Stomach smooth muscle (tissue), 2 donors: Measurements from ENCODE around the gene CFB.

Experiments used
- H3K27ac ChIP-seq: one replicate; pipeline ENCODE4 v1.7.0; 2013; ENCODE audit warnings: mild to moderate bottlenecking, low read length, inconsistent platforms
- H3K27me3 ChIP-seq, 2 donors: one replicate each; pipeline ENCODE4 v1.7.0; 2013; ENCODE audit warnings: low read length in 2 of 2; ENCODE audit not compliant: insufficient read depth in 2 of 2, control insufficient read depth in 1 of 2
- H3K36me3 ChIP-seq, 2 donors: one replicate each; pipeline ENCODE4 v1.7.0; 2013; ENCODE audit warnings: low read length in 2 of 2; ENCODE audit not compliant: control insufficient read depth in 2 of 2, insufficient read depth in 2 of 2
- H3K4me1 ChIP-seq: one replicate; pipeline ENCODE4 v1.7.0; 2013; ENCODE audit warnings: low read length; ENCODE audit not compliant: control insufficient read depth, insufficient read depth
- H3K4me3 ChIP-seq, 2 donors: one replicate each; pipeline ENCODE4 v1.7.0; 2013; ENCODE audit warnings: low read length in 2 of 2
- H3K9ac ChIP-seq, 2 donors: one replicate each; pipeline ENCODE4 v1.7.0; 2013; ENCODE audit warnings: low read length in 2 of 2, mild to moderate bottlenecking in 1 of 2
- H3K9me3 ChIP-seq, 2 donors: one replicate each; pipeline ENCODE4 v1.7.0; 2013; ENCODE audit warnings: low read length in 2 of 2; ENCODE audit not compliant: control insufficient read depth in 2 of 2
- donor health status: healthy.
- donor health status: Pancreatic carcinoma.

The CFB gene

GRCh38 chr6:31949926-31950548, 4.1 kb downstream of the CFB start:
- Histone ChIP-seq H3K9ac (no peak overlapping the region), H3K27me3 (no peaks in the 10 kb centered on the region), H3K4me3 (no peak overlapping the region), H3K4me1 (peaks cover 15% of the 10 kb centered on the region), H3K27ac (no peak overlapping the region), H3K9me3 (no peaks in the 10 kb centered on the region), H3K36me3 (peaks cover 33 to 35% of the 10 kb centered on the region in 2 donors)

GRCh38 chr6:31952140-31952805, 6.4 kb downstream of the CFB start:
- H3K36me3 ChIP-seq, result peaks cover 44 to 45% of the 10 kb centered on the region in 2 donors
- no peaks in the 10 kb centered on the region for H3K27me3 ChIP-seq
- H3K27ac ChIP-seq, result peak overlapping the region; percentile 24
- H3K4me1 ChIP-seq, result no peaks in the 10 kb centered on the region
- H3K9ac ChIP-seq, result no peak overlapping the region
- H3K9me3 ChIP-seq, result no peaks in the 10 kb centered on the region
- H3K4me3 ChIP-seq, result no peak overlapping the region

- Histone ChIP-seq H3K4me1 (peaks cover 3% of the 10 kb centered on the region), H3K9ac (no peak overlapping the region), H3K36me3 (peaks cover 44 to 45% of the 10 kb centered on the region in 2 donors), H3K9me3 (no peaks in the 10 kb centered on the region), H3K4me3 (no peak overlapping the region), H3K27me3 (no peaks in the 10 kb centered on the region), H3K27ac (no peak overlapping the region)
Measured at GRCh38 chr6:31952890-31953289, 7.0 kb downstream of the CFB start.

GRCh38 chr6:31954511-31954910, 8.6 kb downstream of the CFB start:
- no peaks in the 10 kb centered on the region for H3K27me3 ChIP-seq
- no peak overlapping the region for H3K4me3 ChIP-seq
- no peak overlapping the region for H3K9ac ChIP-seq
- H3K4me1 ChIP-seq, result peaks cover 16% of the 10 kb centered on the region
- no peak overlapping the region for H3K27ac ChIP-seq
- no peaks in the 10 kb centered on the region for H3K9me3 ChIP-seq
- H3K36me3 ChIP-seq, result peaks cover 44 to 45% of the 10 kb centered on the region in 2 donors

GRCh38 chr6:31956796-31957195, 10.9 kb downstream of the CFB start:
- no peak overlapping the region for H3K27ac ChIP-seq
- H3K27me3 ChIP-seq, result no peaks in the 10 kb centered on the region
- peak overlapping the region in 1 of 2 donors; percentile 51 for H3K9ac ChIP-seq
- no peak overlapping the region for H3K4me3 ChIP-seq
- H3K9me3 ChIP-seq, result no peaks in the 10 kb centered on the region
- peaks cover 52% of the 10 kb centered on the region in 2 donors for H3K36me3 ChIP-seq
- peaks cover 21% of the 10 kb centered on the region for H3K4me1 ChIP-seq

GRCh38 chr6:31958412-31958740, 12.5 kb downstream of the CFB start:
- H3K9ac ChIP-seq, result peak overlapping the region; percentile 91 to 99
- H3K4me3 ChIP-seq, result peak overlapping the region; percentile 86 to 100
- H3K27me3 ChIP-seq, result no peaks in the 10 kb centered on the region
- peaks cover 53 to 54% of the 10 kb centered on the region in 2 donors for H3K36me3 ChIP-seq
- H3K4me1 ChIP-seq, result peaks cover 21% of the 10 kb centered on the region
- H3K27ac ChIP-seq, result peak overlapping the region; percentile 92
- H3K9me3 ChIP-seq, result no peaks in the 10 kb centered on the region

GRCh38 chr6:31958741-31959739, 13.1 kb downstream of the CFB start, which contains the start of the genes NELFE and SKIC2:
TSS of gene NELFE (minus strand) at chr6:31958971. CDS start at chr6:31958446, 525 bp downstream.
TSS of gene SKIC2 (plus strand) at chr6:31959175. CDS start at chr6:31959193, 18 bp downstream.
- Histone ChIP-seq H3K27ac (peak within 1 kb of the TSS; percentile 92), H3K36me3 (peaks cover 53% of the 10 kb centered on the region in 2 donors)

GRCh38 chr6:31961616-31962015, 15.7 kb downstream of the CFB start:
- no peaks in the 10 kb centered on the region for H3K9me3 ChIP-seq
- no peaks in the 10 kb centered on the region for H3K27me3 ChIP-seq
- H3K4me1 ChIP-seq, result peaks cover 21% of the 10 kb centered on the region
- no peak overlapping the region for H3K4me3 ChIP-seq
- no peak overlapping the region for H3K27ac ChIP-seq
- no peak overlapping the region for H3K9ac ChIP-seq
- H3K36me3 ChIP-seq, result peaks cover 47 to 57% of the 10 kb centered on the region in 2 donors

More at GRCh38 chr6:31958741-31959739, 13.1 kb downstream of the CFB start, which contains the start of the genes NELFE and SKIC2:
- Histone ChIP-seq H3K4me3 (peak within 1 kb of the TSS; percentile 93 to 100), H3K27me3 (no peaks in the 10 kb centered on the region), H3K4me1 (peaks cover 21% of the 10 kb centered on the region), H3K9me3 (no peaks in the 10 kb centered on the region), H3K9ac (peak within 1 kb of the TSS; percentile 91 to 99)

- no peaks in the 10 kb centered on the region for H3K27me3 ChIP-seq
- H3K9ac ChIP-seq, result no peak overlapping the region
- H3K4me1 ChIP-seq, result peaks cover 11% of the 10 kb centered on the region
- H3K27ac ChIP-seq, result no peak overlapping the region
- H3K4me3 ChIP-seq, result no peak overlapping the region
- peaks cover 59 to 71% of the 10 kb centered on the region in 2 donors for H3K36me3 ChIP-seq
- H3K9me3 ChIP-seq, result no peaks in the 10 kb centered on the region
Measured at GRCh38 chr6:31963921-31964320, 18.0 kb downstream of the CFB start.

- Histone ChIP-seq H3K36me3 (peaks cover 64 to 77% of the 10 kb centered on the region in 2 donors), H3K9ac (no peak overlapping the region), H3K27ac (no peak overlapping the region)
Measured at GRCh38 chr6:31965700-31966099, 19.8 kb downstream of the CFB start.

More at GRCh38 chr6:31965700-31966099, 19.8 kb downstream of the CFB start:
- H3K4me3 ChIP-seq, result no peak overlapping the region
- no peaks in the 10 kb centered on the region for H3K9me3 ChIP-seq
- peaks cover 15% of the 10 kb centered on the region for H3K4me1 ChIP-seq
- no peaks in the 10 kb centered on the region for H3K27me3 ChIP-seq
